Bronchial epithelial cell (primary cell): ENCODE results near the gene PKM. TPM values are rescaled to one million over a fixed set of nuclear protein-coding genes. Genes with fewer than 3 reads are reported as not detected.
A peak's percentile ranks its signal among the peaks of the same experiment; 100 is the strongest.

Experiments used
- DNase-seq: peaks from one replicate; pipeline ENCODE4 v3.0.0-alpha.2; 2010; ENCODE audit warnings: low read depth
- FAIRE-seq: peaks from 2 replicates; lab custom pipeline; 2011; peaks lifted over from hg19 to GRCh38; lab: Jason Lieb, UNC
- H3K27me3 ChIP-seq: 2 replicates; pipeline ENCODE4 v1.5.1; 2011; ENCODE audit warnings: low read length; ENCODE audit not compliant: control insufficient read depth, insufficient read depth
- H3K36me3 ChIP-seq: 2 replicates; pipeline ENCODE4 v1.5.1; 2011; ENCODE audit warnings: low read length; ENCODE audit not compliant: control insufficient read depth, insufficient read depth
- H3K4me3 ChIP-seq: 2 replicates; pipeline ENCODE4 v1.5.1; 2011; ENCODE audit warnings: mild to moderate bottlenecking, low read depth, low read length, control low read depth
- total RNA-seq: library from RNA; depleted of rRNA; stranded (reverse); fragments of >200 nt; gene quantifications from 2 replicates; pipeline ENCODE4 v1.2.1, GENCODE V29; 2014
- TF ChIP-seq, protein P1 (sequence below): IDR thresholded peaks from 2 replicates; pipeline ENCODE4 v1.5.1; 2011; ENCODE audit warnings: mild to moderate bottlenecking, moderate library complexity, low read length, control low read depth, inconsistent platforms; ENCODE audit not compliant: insufficient read depth, severe bottlenecking

Gene PKM
- total RNA-seq, 1 donor from 2014 or later = 1,045 TPM

DNA sequence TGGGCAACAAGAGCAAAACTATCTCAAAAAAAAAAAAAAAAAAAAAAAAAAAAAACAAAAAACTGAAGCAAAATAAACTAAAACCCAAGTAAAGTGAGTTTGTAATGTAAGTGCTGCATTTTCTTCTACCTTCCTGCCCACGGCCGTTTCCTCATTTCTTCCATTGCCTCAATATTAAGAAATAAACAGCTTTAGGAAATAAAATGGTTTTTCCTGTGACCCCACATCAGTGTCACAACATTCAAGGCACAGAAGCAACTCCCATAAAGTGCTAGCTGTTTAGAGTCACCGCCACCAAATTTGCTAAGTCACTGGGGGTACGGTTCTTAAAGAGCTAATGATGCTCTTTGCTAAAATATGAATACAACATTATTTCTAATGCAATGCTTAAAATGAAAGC is 3.3 kb downstream of the PKM start:
- FAIRE-seq = no peak
- TF ChIP-seq, protein P1, sequence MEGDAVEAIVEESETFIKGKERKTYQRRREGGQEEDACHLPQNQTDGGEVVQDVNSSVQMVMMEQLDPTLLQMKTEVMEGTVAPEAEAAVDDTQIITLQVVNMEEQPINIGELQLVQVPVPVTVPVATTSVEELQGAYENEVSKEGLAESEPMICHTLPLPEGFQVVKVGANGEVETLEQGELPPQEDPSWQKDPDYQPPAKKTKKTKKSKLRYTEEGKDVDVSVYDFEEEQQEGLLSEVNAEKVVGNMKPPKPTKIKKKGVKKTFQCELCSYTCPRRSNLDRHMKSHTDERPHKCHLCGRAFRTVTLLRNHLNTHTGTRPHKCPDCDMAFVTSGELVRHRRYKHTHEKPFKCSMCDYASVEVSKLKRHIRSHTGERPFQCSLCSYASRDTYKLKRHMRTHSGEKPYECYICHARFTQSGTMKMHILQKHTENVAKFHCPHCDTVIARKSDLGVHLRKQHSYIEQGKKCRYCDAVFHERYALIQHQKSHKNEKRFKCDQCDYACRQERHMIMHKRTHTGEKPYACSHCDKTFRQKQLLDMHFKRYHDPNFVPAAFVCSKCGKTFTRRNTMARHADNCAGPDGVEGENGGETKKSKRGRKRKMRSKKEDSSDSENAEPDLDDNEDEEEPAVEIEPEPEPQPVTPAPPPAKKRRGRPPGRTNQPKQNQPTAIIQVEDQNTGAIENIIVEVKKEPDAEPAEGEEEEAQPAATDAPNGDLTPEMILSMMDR = no peak
- peak; percentile 18 for DNase-seq

DNA sequence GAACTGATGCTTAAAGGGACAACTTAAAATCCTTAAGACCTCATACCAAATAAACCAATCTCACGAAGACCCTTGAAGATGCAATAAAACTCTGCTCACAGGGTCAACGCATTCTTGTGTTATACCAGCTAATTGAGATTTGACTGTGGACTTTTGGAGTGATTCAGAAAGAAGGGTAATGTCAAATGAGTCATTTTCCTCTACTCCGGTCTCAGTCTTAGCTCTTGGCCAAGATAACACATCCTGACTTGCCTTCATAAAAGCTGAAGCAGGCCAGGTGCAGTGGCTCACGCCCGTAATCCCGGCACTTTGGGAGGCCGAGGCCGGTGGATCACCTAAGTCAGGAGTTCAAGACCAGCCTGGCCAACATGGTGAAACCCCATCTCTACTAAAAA is 3.8 kb downstream of the PKM start:
- H3K36me3 ChIP-seq = peaks cover 8% of the 10 kb centered on the region
- no peaks in the 10 kb centered on the region for H3K27me3 ChIP-seq
- FAIRE-seq (no peak), DNase-seq (peak; percentile 97)
- TF ChIP-seq, protein P1 = no peak
- no peak overlapping the region for H3K4me3 ChIP-seq

More for the DNA sequence above, 3.3 kb downstream of the PKM start:
- Histone ChIP-seq H3K27me3 (no peaks in the 10 kb centered on the region), H3K4me3 (peak overlapping the region; percentile 92), H3K36me3 (peaks cover 8% of the 10 kb centered on the region)

DNA sequence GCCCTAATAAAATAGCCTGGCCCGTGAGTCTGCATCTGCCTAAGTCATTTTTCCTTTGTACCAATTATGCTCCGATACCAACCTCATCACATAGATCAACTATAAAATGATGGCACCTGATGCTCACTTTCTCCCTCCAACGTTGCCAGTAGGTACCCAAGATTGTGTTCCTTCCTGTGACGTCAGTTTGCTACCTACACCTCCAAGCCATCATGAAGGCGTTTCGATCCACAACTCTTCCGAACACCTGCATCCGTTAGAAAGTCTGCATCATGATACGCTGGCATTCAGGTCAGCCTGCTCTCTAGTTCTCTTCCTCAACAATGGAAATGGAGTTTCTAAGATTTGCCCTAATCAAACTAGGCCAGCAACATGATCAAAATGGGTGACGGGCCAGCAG is 7.7 kb downstream of the PKM start:
- Histone ChIP-seq H3K4me3 (no peak overlapping the region), H3K27me3 (no peaks in the 10 kb centered on the region), H3K36me3 (peaks cover 22% of the 10 kb centered on the region)
- DNase-seq (no peak), FAIRE-seq (no peak)
- TF ChIP-seq, protein P1 = no peak

DNA sequence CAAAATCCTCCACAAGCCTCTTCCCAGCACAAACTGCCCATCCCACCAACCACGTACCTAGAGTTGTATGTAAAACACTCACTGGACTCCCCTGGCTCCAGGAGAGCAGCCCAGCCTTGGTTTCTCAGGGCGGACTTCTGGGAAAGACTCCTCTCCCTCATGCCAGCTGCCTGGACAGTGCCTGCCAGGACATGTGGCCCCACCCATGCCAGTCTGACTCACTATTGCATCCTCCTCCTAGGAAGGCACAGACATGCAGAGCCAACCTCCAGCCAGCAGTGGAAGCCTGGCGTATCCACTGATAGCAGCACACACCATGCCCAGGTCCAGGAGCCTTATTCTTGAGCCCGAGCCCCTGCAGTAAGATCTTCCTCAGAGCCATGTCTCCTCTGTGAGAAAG is 8.6 kb downstream of the PKM start:
- H3K4me3 ChIP-seq = no peak overlapping the region

DNA sequence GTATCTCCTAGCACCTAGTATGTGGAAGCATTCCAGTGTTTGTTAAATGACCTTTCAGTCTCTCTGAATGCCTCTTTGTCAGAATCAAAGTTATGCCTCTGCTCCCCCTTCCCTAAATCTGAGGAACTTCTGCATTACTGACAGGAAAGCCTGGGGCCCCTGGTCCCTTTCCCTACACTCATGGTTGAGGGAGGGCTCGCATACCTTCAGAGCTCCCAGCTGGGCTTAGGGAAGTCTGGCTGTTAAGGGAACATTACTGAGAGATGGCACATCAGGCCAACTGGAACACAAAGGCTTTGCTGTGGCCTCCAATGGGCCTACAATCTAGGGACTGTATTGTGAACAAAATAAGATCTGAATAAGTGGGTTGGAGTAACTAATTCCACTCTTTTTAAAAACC is 10.3 kb downstream of the PKM start:
- H3K36me3 ChIP-seq = peaks cover 34% of the 10 kb centered on the region
- H3K4me3 ChIP-seq = no peak overlapping the region
- DNase-seq (no peak), FAIRE-seq (no peak)
- H3K27me3 ChIP-seq = no peaks in the 10 kb centered on the region
- TF ChIP-seq, protein P1 = no peak

More for the DNA sequence above, 8.6 kb downstream of the PKM start:
- H3K36me3 ChIP-seq = peaks cover 25% of the 10 kb centered on the region
- FAIRE-seq (no peak), DNase-seq (peak; percentile 96)
- H3K27me3 ChIP-seq = no peaks in the 10 kb centered on the region
- TF ChIP-seq, protein P1 = peak; percentile 11

DNA sequence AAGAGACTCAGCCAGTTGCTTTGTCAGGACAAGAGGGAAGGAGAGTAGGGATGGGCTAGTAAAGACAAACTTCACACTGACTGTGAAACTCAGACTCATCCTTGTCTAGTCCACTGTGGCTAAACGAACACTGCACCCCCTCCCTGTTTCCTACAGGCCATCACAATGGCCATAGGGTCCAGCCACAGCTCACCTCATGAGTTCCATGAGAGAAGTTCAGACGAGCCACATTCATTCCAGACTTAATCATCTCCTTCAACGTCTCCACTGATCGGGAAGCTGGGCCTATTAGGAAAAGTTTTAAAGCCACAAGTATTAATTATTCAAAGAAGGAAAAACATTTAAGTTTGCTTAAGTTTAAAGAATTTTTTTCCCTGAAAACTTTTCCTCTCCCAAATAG is 13.8 kb downstream of the PKM start:
- no peaks in the 10 kb centered on the region for H3K27me3 ChIP-seq
- FAIRE-seq (no peak), DNase-seq (no peak)
- TF ChIP-seq, protein P1 = no peak
- peaks cover 37% of the 10 kb centered on the region for H3K36me3 ChIP-seq
- no peak overlapping the region for H3K4me3 ChIP-seq
